Measurements from ENCODE around the gene TCF7. TPM values are rescaled to one million over a fixed set of nuclear protein-coding genes. Genes with fewer than 3 reads are reported as not detected.

TCF7 gene
- total RNA-seq = 10 to 100 TPM in 2 of 8 experiments, 1 to 10 TPM in 6; 2.2 to 20.9 (median 5.3) TPM

GRCh38 chr5:134113902-134114875 lies at the start of gene TCF7:
TSS of gene TCF7 (plus strand) at chr5:134114681. CDS start at chr5:134114907, 226 bp downstream.
- WGBS, 10 experiments = 0 to 11% (median 7%) methylated on average over 2 to 8 of the region's 90 CpGs; no CpG with 5 or more reads in 5 of the 10 experiments
- in situ Hi-C loops (cut with MboI; ENCODE audit: low pct_unique_long_range_greater_than_20kb in 2 of 9, low sequenced_read_pairs in 9 of 9, unreplicated experiment in 9 of 9) = no loop called here
- H3K27ac ChIP-seq = no peak within 1 kb of the TSS

GRCh38 chr5:134069553-134069952 lies 44.9 kb upstream of the TCF7 start:
- in situ Hi-C loops (cut with MboI; ENCODE audit: low pct_unique_long_range_greater_than_20kb in 2 of 9, low sequenced_read_pairs in 9 of 9, unreplicated experiment in 9 of 9) = no loop called here
- WGBS, 10 experiments = 30 to 100% (median 90%) methylated on average over 1 to 3 of the region's 6 CpGs; no CpG with 5 or more reads in 1 of the 10 experiments
- peaks cover 0 to 6% of the 10 kb centered on the region in 2 donors for H3K4me1 ChIP-seq (replicated peaks in 1 of 2)
- no peak for ATAC-seq (replicated peaks in 6 of 8)
- H3K4me3 ChIP-seq = no peak overlapping the region
- no peak overlapping the region for H3K27ac ChIP-seq

More at GRCh38 chr5:134113902-134114875, at the start of gene TCF7:
- Histone ChIP-seq H3K4me3 (peak within 1 kb of the TSS; percentile 52 to 84 (median 60)), H3K4me1 (replicated peaks in 1 of 2) (no peaks in the 10 kb centered on the region)
- ATAC-seq (replicated peaks in 6 of 8) = peak; percentile 90 to 96 (median 92)

- ATAC-seq (replicated peaks in 6 of 8) = peak in 6 of 8 experiments; percentile 17 to 78 (median 46)
- H3K27ac ChIP-seq = no peak overlapping the region
- WGBS, 10 experiments = 9 to 92% (median 51%) methylated on average over 2 to 14 of the region's 46 CpGs; no CpG with 5 or more reads in 1 of the 10 experiments
- H3K4me3 ChIP-seq = no peak overlapping the region
- H3K4me1 ChIP-seq (replicated peaks in 1 of 2) = peaks cover 0 to 6% of the 10 kb centered on the region in 2 donors
- in situ Hi-C loops (cut with MboI; ENCODE audit: low pct_unique_long_range_greater_than_20kb in 2 of 9, low sequenced_read_pairs in 9 of 9, unreplicated experiment in 9 of 9) = no loop called here
Observed at GRCh38 chr5:134070725-134071613, 43.5 kb upstream of the TCF7 start.

GRCh38 chr5:134071614-134072207 lies 42.8 kb upstream of the TCF7 start:
- Histone ChIP-seq H3K4me3 (no peak overlapping the region), H3K27ac (no peak overlapping the region), H3K4me1 (replicated peaks in 1 of 2) (peaks cover 0 to 6% of the 10 kb centered on the region in 2 donors)
- 30 to 92% (median 58%) methylated on average over 1 to 4 of the region's 7 CpGs; no CpG with 5 or more reads in 6 of the 10 experiments for WGBS, 10 experiments
- in situ Hi-C loops (cut with MboI; ENCODE audit: low pct_unique_long_range_greater_than_20kb in 2 of 9, low sequenced_read_pairs in 9 of 9, unreplicated experiment in 9 of 9) = no loop called here
- ATAC-seq (replicated peaks in 6 of 8) = peak in 1 of 8 experiments; percentile 14

- Histone ChIP-seq H3K4me1 (replicated peaks in 1 of 2) (peaks cover 0 to 6% of the 10 kb centered on the region in 2 donors), H3K4me3 (no peak overlapping the region), H3K27ac (no peak overlapping the region)
- WGBS, 10 experiments = 67 to 100% (median 90%) methylated on average over 1 to 4 of the region's 8 CpGs; no CpG with 5 or more reads in 3 of the 10 experiments
- in situ Hi-C loops (cut with MboI; ENCODE audit: low pct_unique_long_range_greater_than_20kb in 2 of 9, low sequenced_read_pairs in 9 of 9, unreplicated experiment in 9 of 9) = no loop called here
- ATAC-seq (replicated peaks in 6 of 8) = no peak
Observed at GRCh38 chr5:134072471-134073210, 41.8 kb upstream of the TCF7 start.

- peak in 1 of 8 experiments; percentile 34 for ATAC-seq (replicated peaks in 6 of 8)
- WGBS, 10 experiments = 33 to 100% (median 100%) methylated on average over 1 to 2 of the region's 2 CpGs; no CpG with 5 or more reads in 3 of the 10 experiments
- in situ Hi-C loops (cut with MboI; ENCODE audit: low pct_unique_long_range_greater_than_20kb in 2 of 9, low sequenced_read_pairs in 9 of 9, unreplicated experiment in 9 of 9) = no loop called here
- Histone ChIP-seq H3K4me3 (no peak overlapping the region), H3K27ac (no peak overlapping the region), H3K4me1 (replicated peaks in 1 of 2) (peaks cover 0 to 6% of the 10 kb centered on the region in 2 donors)
Observed at GRCh38 chr5:134073404-134073803, 41.1 kb upstream of the TCF7 start.

GRCh38 chr5:134075102-134075501 lies 39.4 kb upstream of the TCF7 start:
- no peak overlapping the region for H3K4me3 ChIP-seq
- H3K27ac ChIP-seq = no peak overlapping the region
- H3K4me1 ChIP-seq (replicated peaks in 1 of 2) = peaks cover 0 to 6% of the 10 kb centered on the region in 2 donors
- in situ Hi-C loops (cut with MboI; ENCODE audit: low pct_unique_long_range_greater_than_20kb in 2 of 9, low sequenced_read_pairs in 9 of 9, unreplicated experiment in 9 of 9) = no loop called here
- 43 to 100% (median 86%) methylated on average over 1 to 2 of the region's 2 CpGs; no CpG with 5 or more reads in 4 of the 10 experiments for WGBS, 10 experiments
- ATAC-seq (replicated peaks in 6 of 8) = no peak

GRCh38 chr5:134077926-134078580 lies 36.4 kb upstream of the TCF7 start:
- 50 to 80% (median 80%) methylated on average over 3 to 4 of the region's 8 CpGs; no CpG with 5 or more reads in 7 of the 10 experiments for WGBS, 10 experiments
- Histone ChIP-seq H3K4me1 (replicated peaks in 1 of 2) (no peaks in the 10 kb centered on the region), H3K4me3 (no peak overlapping the region), H3K27ac (no peak overlapping the region)
- ATAC-seq (replicated peaks in 6 of 8) = peak in 3 of 8 experiments; percentile 39 to 48 (median 44)
- in situ Hi-C loops (cut with MboI; ENCODE audit: low pct_unique_long_range_greater_than_20kb in 2 of 9, low sequenced_read_pairs in 9 of 9, unreplicated experiment in 9 of 9) = no loop called here

GRCh38 chr5:134079748-134080581 lies 34.5 kb upstream of the TCF7 start:
- ATAC-seq (replicated peaks in 6 of 8) = no peak
- H3K27ac ChIP-seq = no peak overlapping the region
- WGBS, 10 experiments = 30 to 92% (median 76%) methylated on average over 2 to 15 of the region's 19 CpGs; no CpG with 5 or more reads in 2 of the 10 experiments
- in situ Hi-C loops (cut with MboI; ENCODE audit: low pct_unique_long_range_greater_than_20kb in 2 of 9, low sequenced_read_pairs in 9 of 9, unreplicated experiment in 9 of 9) = no loop called here
- H3K4me1 ChIP-seq (replicated peaks in 1 of 2) = no peaks in the 10 kb centered on the region
- no peak overlapping the region for H3K4me3 ChIP-seq

- no peak overlapping the region for H3K27ac ChIP-seq
- 17 to 90% (median 54%) methylated on average over 1 to 2 of the region's 2 CpGs; no CpG with 5 or more reads in 2 of the 10 experiments for WGBS, 10 experiments
- in situ Hi-C loops (cut with MboI; ENCODE audit: low pct_unique_long_range_greater_than_20kb in 2 of 9, low sequenced_read_pairs in 9 of 9, unreplicated experiment in 9 of 9) = no loop called here
Observed at GRCh38 chr5:134082264-134082992, 32.1 kb upstream of the TCF7 start.

More at GRCh38 chr5:134082264-134082992, 32.1 kb upstream of the TCF7 start:
- peak in 1 of 8 experiments; percentile 19 for ATAC-seq (replicated peaks in 6 of 8)
- H3K4me1 ChIP-seq (replicated peaks in 1 of 2) = no peaks in the 10 kb centered on the region
- H3K4me3 ChIP-seq = no peak overlapping the region
